ENCODE results near the gene CATSPERZ. TPM values are rescaled to one million over a fixed set of nuclear protein-coding genes. Genes with fewer than 3 reads are reported as not detected.

CATSPERZ gene
- total and polyA plus RNA-seq, 7 donors: 1.1 to 1.4 TPM; not detected in 5

- WGBS, 2 donors: 85 to 87% methylated on average over 13 of the region's 13 CpGs
- intact Hi-C loops (cut with DNase I): loop anchor here (1.0 to 5.0 kb wide), 2 partner anchors 56 to 99 kb away; partner anchors contain the start of gene PPP1R14B
- no peak for TF ChIP-seq POLR2A (IDR thresholded peaks at IDR 0.05)
- TF ChIP-seq EP300 (IDR thresholded peaks at IDR 0.05): no peak
- no peak for TF ChIP-seq CTCF (IDR thresholded peaks at IDR 0.05)
- Histone ChIP-seq H3K36me3 (no peaks in the 10 kb centered on the region), H3K4me3 (peak overlapping the region in 2 of 4 donors; percentile 89 to 91), H3K9me3 (no peaks in the 10 kb centered on the region), H3K4me1 (peaks cover 0 to 55% (median 50%) of the 10 kb centered on the region in 4 donors), H3K27me3 (peaks cover 17 to 52% (median 37%) of the 10 kb centered on the region in 3 donors), H3K27ac (peak overlapping the region; percentile 87 to 97 (median 96))
- DNase-seq: no peak
These were observed 3.2 kb downstream of the CATSPERZ start for GRCh38 chr11:64303109-64304031.

GRCh38 chr11:64304032-64304315 lies 3.8 kb downstream of the CATSPERZ start:
- Histone ChIP-seq H3K27me3 (peaks cover 11 to 46% (median 31%) of the 10 kb centered on the region in 3 donors), H3K36me3 (no peaks in the 10 kb centered on the region), H3K4me1 (peaks cover 0 to 53% (median 48%) of the 10 kb centered on the region in 4 donors), H3K27ac (peak overlapping the region; percentile 87 to 97 (median 96)), H3K4me3 (peak overlapping the region; percentile 53 to 91 (median 84)), H3K9me3 (no peaks in the 10 kb centered on the region)
- WGBS, 2 donors: 49 to 55% methylated on average over 5 of the region's 5 CpGs
- DNase-seq: peak; percentile 66
- intact Hi-C loops (cut with DNase I): loop anchor here (1.0 to 5.0 kb wide), 2 partner anchors 57 to 100 kb away; partner anchors contain the start of gene PPP1R14B
- no peak for TF ChIP-seq EP300 (IDR thresholded peaks at IDR 0.05)
- no peak for TF ChIP-seq CTCF (IDR thresholded peaks at IDR 0.05)
- no peak for TF ChIP-seq POLR2AphosphoS5 (IDR thresholded peaks at IDR 0.05)
- TF ChIP-seq POLR2A (IDR thresholded peaks at IDR 0.05): no peak

GRCh38 chr11:64304316-64305072 lies 4.3 kb downstream of the CATSPERZ start:
- Histone ChIP-seq H3K27me3 (peaks cover 9 to 40% (median 26%) of the 10 kb centered on the region in 3 donors), H3K36me3 (no peaks in the 10 kb centered on the region), H3K4me3 (peak overlapping the region; percentile 53 to 91 (median 84)), H3K27ac (peak overlapping the region; percentile 87 to 97 (median 96)), H3K9me3 (no peaks in the 10 kb centered on the region), H3K4me1 (peaks cover 0 to 47% (median 43%) of the 10 kb centered on the region in 4 donors)
- WGBS, 2 donors: 0 to 1% methylated on average over 46 of the region's 46 CpGs
- peak; percentile 97 for DNase-seq
- TF ChIP-seq POLR2AphosphoS5 (IDR thresholded peaks at IDR 0.05): peak in 2 of 4 donors; percentile 13 to 50
- peak; percentile 85 to 97 (median 91) for TF ChIP-seq CTCF (IDR thresholded peaks at IDR 0.05)
- no peak for TF ChIP-seq POLR2A (IDR thresholded peaks at IDR 0.05)
- intact Hi-C loops (cut with DNase I): loop anchor here (1.0 to 5.0 kb wide), 2 partner anchors 57 to 100 kb away; partner anchors contain the start of gene PPP1R14B

- H3K36me3 ChIP-seq: no peaks in the 10 kb centered on the region
- WGBS, 2 donors: 0% methylated on average over 81 of the region's 81 CpGs
- peaks cover 6 to 34% (median 19%) of the 10 kb centered on the region in 3 donors for H3K27me3 ChIP-seq
- intact Hi-C loops (cut with DNase I): no loop called here
- DNase-seq: peak; percentile 100
- peaks cover 0 to 40% (median 36%) of the 10 kb centered on the region in 4 donors for H3K4me1 ChIP-seq
- peak within 1 kb of the TSS; percentile 87 to 97 (median 96) for H3K27ac ChIP-seq
- H3K9me3 ChIP-seq: no peaks in the 10 kb centered on the region
- H3K4me3 ChIP-seq: peak within 1 kb of the TSS; percentile 68 to 91 (median 84)
- TF ChIP-seq POLR2AphosphoS5 (IDR thresholded peaks at IDR 0.05): peak; percentile 83 to 89 (median 88)
- peak in 1 of 2 donors; percentile 24 for TF ChIP-seq POLR2A (IDR thresholded peaks at IDR 0.05)
- TF ChIP-seq EP300 (IDR thresholded peaks at IDR 0.05): no peak
These were observed 5.0 kb downstream of the CATSPERZ start, which contains the start of gene ESRRA for GRCh38 chr11:64305075-64305690. Gene ESRRA, plus strand, starts transcription at chr11:64305524. Its CDS starts 1,656 bp downstream, at chr11:64307180.
